Small intestine (tissue), 7 donors: ENCODE results near the gene THSD4. TPM values are rescaled to one million over a fixed set of nuclear protein-coding genes. Genes with fewer than 3 reads are reported as not detected.
A peak's percentile ranks its signal among the peaks of the same experiment; 100 is the strongest.
"Not testable (repeated sequence)": the region's sequence is repeated elsewhere in the genome, so short reads cannot be mapped to it uniquely, and the experiment has no call there.

Experiments
- DNase-seq, 2 donors: peaks; one replicate each; pipeline versions ENCODE4 v3.0.0 to v3.0.0-alpha.2; 2013
- FAIRE-seq: peaks from 2 replicates; lab custom pipeline; 2012; peaks lifted over from hg19 to GRCh38; lab: Jason Lieb, UNC
- H3K27ac ChIP-seq, 3 donors: one replicate each; pipeline ENCODE4 v1.5.1; 2013; ENCODE audit warnings: low read length in 2 of 3, mild to moderate bottlenecking in 2 of 3, control low read depth in 1 of 3, inconsistent platforms in 1 of 3, low read depth in 1 of 3, moderate library complexity in 1 of 3
- H3K27me3 ChIP-seq, 3 donors: one replicate each; pipeline ENCODE4 v1.6.1; 2013; ENCODE audit warnings: low read length in 3 of 3, inconsistent platforms in 1 of 3; ENCODE audit not compliant: control insufficient read depth in 3 of 3, insufficient read depth in 3 of 3
- H3K36me3 ChIP-seq, 3 donors: one replicate each; pipeline ENCODE4 v1.6.1; 2013; ENCODE audit warnings: low read length in 3 of 3, inconsistent platforms in 1 of 3, low read depth in 1 of 3, mild to moderate bottlenecking in 1 of 3, moderate library complexity in 1 of 3; ENCODE audit not compliant: control insufficient read depth in 3 of 3, insufficient read depth in 2 of 3
- H3K4me1 ChIP-seq, 3 donors: one replicate each; pipeline ENCODE4 v1.6.1; 2013; ENCODE audit warnings: low read length in 2 of 3, inconsistent platforms in 1 of 3, low read depth in 1 of 3, mild to moderate bottlenecking in 1 of 3, moderate library complexity in 1 of 3; ENCODE audit not compliant: control insufficient read depth in 3 of 3, insufficient read depth in 2 of 3
- H3K4me3 ChIP-seq, 3 donors: one replicate each; pipeline ENCODE4 v1.5.1; 2013; ENCODE audit warnings: low read length in 3 of 3, control low read depth in 1 of 3, inconsistent platforms in 1 of 3, low read depth in 1 of 3, mild to moderate bottlenecking in 1 of 3, moderate library complexity in 1 of 3
- H3K9me3 ChIP-seq, 2 donors: one replicate each; pipeline ENCODE4 v1.6.1; 2013; ENCODE audit warnings: low read depth in 1 of 2, low read length in 1 of 2; ENCODE audit not compliant: control insufficient read depth in 2 of 2, insufficient read depth in 1 of 2
- whole genome bisulfite sequencing, 3 donors: extraction: QIAGEN DNeasy Blood & Tissue Kit; methylation state at CpG; one replicate each; pipeline ENCODE4 v1.1.7; 2013; 5-methylcytosine and 5-hydroxymethylcytosine counted together
- polyA plus RNA-seq, 4 donors: library from polyadenylated mRNA; stranded (reverse) in 3 of 4; unstranded in 1 of 4; fragments of 200-250 nt in 3 of 4; fragments of 120-200 nt in 1 of 4; gene quantifications; one replicate each; pipeline versions ENCODE4 v1.2.1 to v1.2.3, GENCODE V29; 2013
- donor health status: healthy with polysubstance abuse.
- donor health status: control.
- donor health status: control.
- donor health status: Bipolar disorder and iron deficiency.
- donor health status: healthy.

THSD4 gene
- polyA plus RNA-seq, 4 donors: 3.6 to 14.4 (median 9.7) TPM

DNA sequence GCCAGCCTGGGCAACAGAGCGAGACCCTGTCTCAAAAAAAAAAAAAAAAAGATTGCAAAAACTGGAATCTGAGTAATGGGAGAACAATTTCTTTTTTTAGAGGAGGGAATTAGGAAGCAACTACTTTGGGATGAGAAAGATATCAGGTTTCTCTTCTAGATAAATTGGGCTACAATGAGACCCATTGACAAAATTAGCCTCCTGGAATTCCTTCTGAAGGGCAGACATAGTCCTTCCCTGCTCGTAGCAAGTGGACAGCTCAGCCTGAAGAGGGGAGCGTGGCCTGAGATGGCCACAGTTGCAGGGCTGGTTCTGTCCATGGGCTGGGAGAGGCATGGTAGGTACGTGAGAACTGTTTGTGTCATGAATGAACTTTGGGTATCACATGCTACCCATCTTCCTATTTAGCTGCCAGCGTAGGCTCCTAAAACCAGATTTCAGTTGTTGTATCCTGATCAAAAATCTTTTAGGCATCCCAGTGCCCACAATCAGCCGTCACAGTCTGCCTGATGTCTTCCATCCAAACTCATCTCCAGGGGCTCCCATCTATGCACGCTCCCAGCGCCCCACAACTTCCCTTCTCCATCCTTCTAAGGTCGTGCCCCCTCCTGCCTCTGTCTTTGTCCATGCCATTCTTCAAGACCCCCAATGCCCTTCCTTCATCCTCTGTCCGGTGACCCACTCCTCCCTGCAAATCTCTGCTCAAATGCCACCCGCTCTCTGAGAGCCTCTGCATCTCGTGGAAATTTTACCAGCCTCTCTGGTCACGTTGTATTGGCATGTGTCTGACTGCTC, 603.0 kb downstream of the THSD4 start:
- H3K9me3 ChIP-seq: no peaks in the 10 kb centered on the region
- 80 to 84% (median 82%) methylated on average over 13 of the region's 13 CpGs for WGBS, 3 donors
- no peaks in the 10 kb centered on the region for H3K4me1 ChIP-seq
- H3K4me3 ChIP-seq: no peak overlapping the region
- no peak overlapping the region for H3K27ac ChIP-seq
- no peaks in the 10 kb centered on the region for H3K36me3 ChIP-seq
- H3K27me3 ChIP-seq: no peaks in the 10 kb centered on the region
- DNase-seq (no peak), FAIRE-seq (no peak)

DNA sequence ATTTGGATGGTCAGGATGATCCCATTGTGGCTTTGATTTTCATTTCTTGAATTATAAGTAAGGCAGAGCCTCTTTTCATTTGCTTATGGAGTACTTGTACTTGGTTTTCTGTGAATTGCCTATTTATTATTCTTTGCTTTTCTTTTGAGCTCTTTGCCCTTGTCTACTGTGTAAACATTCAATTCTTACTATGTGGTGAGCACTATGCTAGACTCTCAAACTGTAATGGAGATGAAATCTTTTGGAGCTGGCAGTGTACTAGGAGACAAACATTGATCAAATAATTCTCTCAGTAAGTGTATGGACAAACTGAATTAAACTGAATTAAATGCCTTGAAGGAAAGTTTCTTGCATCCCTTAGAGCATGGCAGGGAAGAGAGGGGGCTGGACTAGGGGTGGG, 608.1 kb downstream of the THSD4 start:
- FAIRE-seq (no peak), DNase-seq (no peak)
- Histone ChIP-seq H3K36me3 (no peaks in the 10 kb centered on the region), H3K27ac (no peak overlapping the region), H3K9me3 (no peaks in the 10 kb centered on the region), H3K27me3 (no peaks in the 10 kb centered on the region), H3K4me1 (no peaks in the 10 kb centered on the region), H3K4me3 (no peak overlapping the region)

DNA sequence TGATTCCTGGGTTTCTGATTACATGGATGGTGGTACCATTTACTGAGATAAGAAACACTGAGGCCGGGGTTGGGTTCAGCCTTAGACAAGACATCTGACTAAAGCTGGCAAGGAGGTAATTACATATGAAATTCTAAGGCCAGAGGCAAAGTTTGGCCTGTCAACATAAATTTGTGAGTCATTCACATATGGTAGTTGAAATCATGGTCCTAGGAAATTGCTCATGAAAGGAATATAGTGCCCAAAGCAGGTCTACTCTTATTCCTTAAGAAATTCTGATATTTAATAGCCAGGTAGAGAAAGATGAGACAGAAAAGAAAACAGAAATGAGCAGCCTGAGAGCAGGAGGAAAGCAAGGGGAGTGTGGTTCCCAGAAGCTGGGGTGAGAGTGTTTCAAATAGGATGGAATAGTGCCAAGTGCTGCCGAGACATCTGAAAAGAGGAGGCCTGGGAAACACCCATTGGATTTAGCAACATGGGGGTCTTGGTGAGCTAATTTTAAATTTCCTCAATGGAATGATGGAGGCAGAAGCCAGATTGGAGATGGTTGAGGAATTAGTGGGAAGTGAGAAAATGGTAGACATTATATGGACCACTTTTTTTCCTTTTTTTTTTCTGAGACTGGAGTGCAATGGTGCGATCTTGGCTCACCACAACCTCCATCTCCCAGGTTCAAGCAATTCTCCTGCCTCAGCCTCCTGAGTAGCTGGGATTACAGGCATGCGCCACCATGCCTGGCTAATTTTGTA, 610.1 kb downstream of the THSD4 start:
- not testable (repeated sequence) for H3K27me3 ChIP-seq, H3K4me1 ChIP-seq, FAIRE-seq, H3K27ac ChIP-seq, DNase-seq, H3K4me3 ChIP-seq, H3K36me3 ChIP-seq, H3K9me3 ChIP-seq
- WGBS, 3 donors: 83 to 97% (median 88%) methylated on average over 4 of the region's 4 CpGs

DNA sequence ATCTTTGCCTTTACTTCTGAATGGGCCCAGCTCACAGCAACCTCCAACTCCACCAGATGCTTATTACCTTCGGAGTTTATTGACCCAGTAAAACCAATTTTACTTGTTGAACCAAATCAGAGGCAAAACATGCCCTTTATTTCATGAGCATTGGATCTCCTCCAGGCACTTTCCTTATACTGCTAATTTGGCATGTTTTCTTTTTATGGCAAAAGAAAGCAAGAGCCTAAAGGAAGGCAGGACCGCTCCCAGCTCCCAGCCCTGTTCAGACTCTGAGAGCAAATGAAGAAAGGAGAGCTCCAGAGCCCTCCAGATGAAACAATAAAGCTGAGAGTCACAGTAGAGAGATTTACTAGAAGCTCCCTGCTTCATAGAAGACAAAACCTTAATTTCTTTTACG, 613.6 kb downstream of the THSD4 start:
- no peak overlapping the region for H3K27ac ChIP-seq
- DNase-seq (no peak), FAIRE-seq (no peak)

DNA sequence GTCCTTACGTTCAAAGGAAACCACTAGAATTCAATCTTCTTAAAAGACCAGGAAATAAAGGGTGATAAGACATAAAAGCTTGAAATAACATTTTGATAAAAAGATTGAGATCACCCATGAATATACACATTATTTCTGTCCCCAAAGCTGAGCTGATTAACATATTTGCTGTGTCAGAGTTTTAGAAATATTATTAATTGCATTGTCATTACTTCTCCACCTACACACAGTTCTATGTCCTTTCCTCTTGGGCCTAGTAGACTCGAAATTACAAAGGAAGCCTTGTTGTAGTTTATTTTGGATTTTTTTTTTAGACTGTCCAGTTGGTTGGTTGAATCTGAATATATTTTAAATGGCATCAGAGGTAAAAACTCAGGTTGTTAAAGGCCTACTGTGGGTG, 614.0 kb downstream of the THSD4 start:
- H3K4me1 ChIP-seq: peaks cover 2 to 16% (median 10%) of the 10 kb centered on the region in 3 donors
- no peaks in the 10 kb centered on the region for H3K27me3 ChIP-seq
- no peak for FAIRE-seq
- H3K9me3 ChIP-seq: no peaks in the 10 kb centered on the region
- H3K27ac ChIP-seq: no peak overlapping the region
- 55 to 66% (median 57%) methylated on average over 2 of the region's 2 CpGs for WGBS, 3 donors
- H3K36me3 ChIP-seq: no peaks in the 10 kb centered on the region
- DNase-seq: no peak
- H3K4me3 ChIP-seq: no peak overlapping the region

More for the DNA sequence above, 613.6 kb downstream of the THSD4 start:
- Histone ChIP-seq H3K4me1 (peaks cover 2 to 16% (median 10%) of the 10 kb centered on the region in 3 donors), H3K9me3 (no peaks in the 10 kb centered on the region), H3K27me3 (no peaks in the 10 kb centered on the region), H3K36me3 (no peaks in the 10 kb centered on the region), H3K4me3 (no peak overlapping the region)
- 65 to 75% (median 72%) methylated on average over 3 of the region's 3 CpGs for WGBS, 3 donors

DNA sequence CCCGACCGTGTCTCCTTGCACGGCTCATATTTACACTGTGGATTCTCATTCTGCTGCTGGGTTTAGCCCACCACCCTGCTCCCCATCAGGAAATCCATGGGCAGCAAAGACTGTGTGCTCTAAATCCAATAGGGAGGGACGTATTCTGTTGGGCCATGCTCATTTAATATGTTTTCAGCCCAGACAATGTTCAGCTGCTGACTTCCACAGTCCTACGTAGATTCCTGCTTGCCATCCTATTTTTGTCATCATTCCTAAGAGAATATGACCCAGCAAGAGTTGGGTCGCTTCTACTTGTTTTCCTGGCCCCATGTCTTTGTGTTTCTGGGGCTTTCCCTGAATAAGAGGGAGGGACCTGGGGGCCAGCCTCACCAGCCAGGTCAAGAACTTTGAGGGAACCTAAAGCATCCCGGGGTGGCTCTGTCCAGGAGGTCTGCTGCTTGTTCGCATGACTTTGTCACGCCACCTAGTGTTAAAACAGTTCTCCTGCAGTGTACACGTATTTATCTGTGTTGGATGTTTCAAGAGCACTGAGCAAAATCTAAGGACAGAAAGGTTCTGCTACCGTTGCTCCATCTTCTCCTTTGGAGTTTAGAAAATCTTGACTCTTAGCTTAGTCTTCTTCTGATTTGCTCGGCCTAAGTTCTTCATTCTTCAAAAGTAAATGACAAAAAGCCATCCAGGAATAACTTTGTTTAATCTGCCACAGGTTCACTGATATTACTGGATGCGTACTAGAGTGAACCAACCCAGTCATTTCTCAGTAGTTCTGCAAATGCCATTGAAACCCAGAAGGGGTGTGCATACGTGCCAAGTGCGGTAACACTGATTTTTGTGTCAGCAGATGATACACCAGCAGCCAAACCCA, 615.2 kb downstream of the THSD4 start:
- 43 to 46% (median 44%) methylated on average over 15 of the region's 15 CpGs for WGBS, 3 donors
- no peak for FAIRE-seq

DNA sequence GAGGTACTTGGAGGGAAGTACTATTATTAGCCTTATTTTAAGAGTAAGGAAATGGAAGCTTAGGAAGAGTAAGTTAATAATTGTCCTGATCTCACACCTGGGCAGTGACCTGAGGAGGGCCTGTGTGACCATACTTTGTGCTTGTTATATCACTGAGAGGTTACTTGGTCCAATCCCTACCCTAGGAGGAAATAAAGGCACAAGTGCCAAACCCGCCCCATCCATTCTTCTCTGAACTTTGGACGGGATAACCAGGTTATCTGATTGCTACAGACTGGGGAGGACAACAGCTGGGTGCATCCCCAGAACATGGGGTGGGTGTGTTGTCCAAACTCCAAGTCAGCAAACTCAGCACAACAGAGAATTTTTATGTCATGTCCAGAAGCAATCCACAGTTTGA, 617.4 kb downstream of the THSD4 start:
- WGBS, 3 donors: 21 to 40% (median 25%) methylated on average over 2 of the region's 2 CpGs
- FAIRE-seq (no peak), DNase-seq (peak; percentile 81 to 82)
- H3K27ac ChIP-seq: peak overlapping the region in 1 of 3 donors; percentile 34
- H3K4me1 ChIP-seq: peaks cover 2 to 16% (median 10%) of the 10 kb centered on the region in 3 donors
- peaks cover 0 to 2% (median under 1%) of the 10 kb centered on the region in 3 donors for H3K36me3 ChIP-seq
- H3K9me3 ChIP-seq: no peaks in the 10 kb centered on the region
- H3K4me3 ChIP-seq: no peak overlapping the region
- H3K27me3 ChIP-seq: no peaks in the 10 kb centered on the region

More for the DNA sequence above, 615.2 kb downstream of the THSD4 start:
- no peaks in the 10 kb centered on the region for H3K9me3 ChIP-seq
- no peaks in the 10 kb centered on the region for H3K36me3 ChIP-seq
- H3K4me3 ChIP-seq: no peak overlapping the region
- no peak overlapping the region for H3K27ac ChIP-seq
- peak; percentile 62 to 71 for DNase-seq
- H3K27me3 ChIP-seq: no peaks in the 10 kb centered on the region
- H3K4me1 ChIP-seq: peaks cover 2 to 16% (median 10%) of the 10 kb centered on the region in 3 donors

DNA sequence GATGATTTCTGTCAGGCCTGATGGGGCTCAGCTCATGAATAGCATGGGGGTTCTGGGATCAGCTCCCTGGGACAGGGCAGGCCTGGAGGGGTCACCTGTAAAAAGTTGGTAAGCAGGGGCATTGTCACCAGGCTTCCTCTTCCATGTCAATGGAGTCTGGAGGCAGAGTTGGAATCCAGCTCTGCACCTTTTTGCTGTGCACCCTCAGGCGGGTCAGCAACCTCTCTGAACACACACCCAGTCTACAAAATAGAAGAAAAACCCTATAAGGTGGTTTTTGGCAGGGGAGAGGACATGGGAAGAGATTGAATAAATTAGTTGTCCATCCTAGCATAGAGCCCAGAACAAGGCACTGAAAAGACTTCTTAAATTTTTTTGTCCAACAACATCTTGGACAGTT, 617.9 kb downstream of the THSD4 start:
- WGBS, 3 donors: 80 to 94% (median 86%) methylated on average over 1 of the region's 1 CpG
- Histone ChIP-seq H3K36me3 (peaks cover 0 to 7% (median 2%) of the 10 kb centered on the region in 3 donors), H3K9me3 (no peaks in the 10 kb centered on the region), H3K27me3 (no peaks in the 10 kb centered on the region), H3K27ac (peak overlapping the region in 1 of 3 donors; percentile 34), H3K4me3 (no peak overlapping the region), H3K4me1 (peaks cover 2 to 16% (median 10%) of the 10 kb centered on the region in 3 donors)
- DNase-seq: no peak
- FAIRE-seq: no peak
